KMS-11 (cell line): ENCODE measurements around the gene KRT38.
A peak's percentile ranks its signal among the peaks of the same experiment; 100 is the strongest.

Source experiments
- H2AFZ ChIP-seq: fragments of 200-600 bp; sonication (generic); 2 replicates; pipeline ENCODE4 v1.6.1; 2016; ENCODE audit warnings: antibody characterized with exemption, mixed run types, low read depth
- H3K27ac ChIP-seq: fragments of 200-600 bp; sonication (generic); 2 replicates; pipeline ENCODE4 v1.6.1; 2016; ENCODE audit warnings: mild to moderate bottlenecking, mixed run types
- H3K27me3 ChIP-seq: fragments of 200-600 bp; sonication (generic); 2 replicates; pipeline ENCODE4 v1.6.1; 2017; ENCODE audit warnings: mild to moderate bottlenecking, low read depth, mixed run types, moderate library complexity; ENCODE audit not compliant: insufficient read depth
- H3K36me3 ChIP-seq: fragments of 200-600 bp; sonication (generic); 2 replicates; pipeline ENCODE4 v1.6.1; 2017; ENCODE audit warnings: mild to moderate bottlenecking, mixed run types; ENCODE audit not compliant: insufficient read depth
- H3K4me1 ChIP-seq: fragments of 200-600 bp; sonication (generic); 2 replicates; pipeline ENCODE4 v1.6.1; 2016; ENCODE audit warnings: mild to moderate bottlenecking, low read depth, mixed run types; ENCODE audit not compliant: poor library complexity, severe bottlenecking
- H3K4me2 ChIP-seq: fragments of 200-600 bp; sonication (generic); 2 replicates; pipeline ENCODE4 v1.7.0; 2016; ENCODE audit warnings: mild to moderate bottlenecking, mixed run types
- H3K4me3 ChIP-seq: fragments of 200-600 bp; sonication (generic); IDR thresholded peaks from 2 replicates; pipeline ENCODE4 v1.6.1; 2017; ENCODE audit warnings: low read depth, low read length, mixed read lengths; ENCODE audit not compliant: insufficient read depth
- H3K79me2 ChIP-seq: fragments of 200-600 bp; sonication (generic); 2 replicates; pipeline ENCODE4 v1.6.1; 2016; ENCODE audit warnings: low read depth, mixed run types; ENCODE audit not compliant: insufficient read depth
- H3K9ac ChIP-seq: fragments of 200-600 bp; sonication (generic); 2 replicates; pipeline ENCODE4 v1.6.1; 2016; ENCODE audit warnings: mild to moderate bottlenecking, mixed run types
- H4K20me1 ChIP-seq: fragments of 200-600 bp; sonication (generic); 2 replicates; pipeline ENCODE4 v1.6.1; 2016; ENCODE audit warnings: mild to moderate bottlenecking, mixed run types; ENCODE audit not compliant: insufficient read depth
- CTCF ChIP-seq: fragments of 200-600 bp; sonication (generic); conservative IDR thresholded peaks from 2 replicates; pipeline ENCODE4 v1.6.1; 2017; ENCODE audit warnings: low read depth, mild to moderate bottlenecking, antibody characterized with exemption, low read length, moderate library complexity, mixed read lengths

Gene KRT38

GRCh38 chr17:41417576-41418015 is 23.2 kb downstream of the KRT38 start:
- TF ChIP-seq CTCF = peak; percentile 46
- H3K4me1 ChIP-seq = no peaks in the 10 kb centered on the region
- no peak overlapping the region for H3K4me2 ChIP-seq
- no peaks in the 10 kb centered on the region; the same call in 1 of the 2 replicates for H3K27me3 ChIP-seq
- H3K27ac ChIP-seq = no peak overlapping the region
- no peaks in the 10 kb centered on the region for H4K20me1 ChIP-seq
- no peak overlapping the region for H2AFZ ChIP-seq
- no peaks in the 10 kb centered on the region for H3K79me2 ChIP-seq
- no peaks in the 10 kb centered on the region for H3K36me3 ChIP-seq
- no peak overlapping the region for H3K4me3 ChIP-seq
- H3K9ac ChIP-seq = no peak overlapping the region

- no peak overlapping the region for H2AFZ ChIP-seq
Observed at GRCh38 chr17:41417127-41417526, 23.7 kb downstream of the KRT38 start.

GRCh38 chr17:41416479-41416878 is 24.3 kb downstream of the KRT38 start:
- Histone ChIP-seq H4K20me1 (no peaks in the 10 kb centered on the region), H3K36me3 (no peaks in the 10 kb centered on the region), H3K4me3 (no peak overlapping the region), H3K79me2 (no peaks in the 10 kb centered on the region), H3K27me3 (no peaks in the 10 kb centered on the region; the same call in 1 of the 2 replicates), H3K9ac (no peak overlapping the region), H3K27ac (no peak overlapping the region), H3K4me1 (no peaks in the 10 kb centered on the region), H2AFZ (no peak overlapping the region), H3K4me2 (no peak overlapping the region)
- TF ChIP-seq CTCF = no peak

More at GRCh38 chr17:41417127-41417526, 23.7 kb downstream of the KRT38 start:
- Histone ChIP-seq H3K4me1 (no peaks in the 10 kb centered on the region), H3K9ac (no peak overlapping the region), H3K27ac (no peak overlapping the region), H3K4me3 (no peak overlapping the region), H3K79me2 (no peaks in the 10 kb centered on the region), H3K4me2 (no peak overlapping the region), H4K20me1 (no peaks in the 10 kb centered on the region), H3K36me3 (no peaks in the 10 kb centered on the region), H3K27me3 (no peaks in the 10 kb centered on the region; the same call in 1 of the 2 replicates)
- TF ChIP-seq CTCF = no peak

GRCh38 chr17:41415833-41416335 is 24.9 kb downstream of the KRT38 start:
- H3K79me2 ChIP-seq = no peaks in the 10 kb centered on the region
- no peak for TF ChIP-seq CTCF
- H3K4me1 ChIP-seq = no peaks in the 10 kb centered on the region
- no peaks in the 10 kb centered on the region; the same call in 1 of the 2 replicates for H3K27me3 ChIP-seq
- H3K4me2 ChIP-seq = no peak overlapping the region
- H3K4me3 ChIP-seq = no peak overlapping the region
- no peak overlapping the region for H2AFZ ChIP-seq
- H3K36me3 ChIP-seq = no peaks in the 10 kb centered on the region
- no peaks in the 10 kb centered on the region for H4K20me1 ChIP-seq
- no peak overlapping the region for H3K27ac ChIP-seq
- H3K9ac ChIP-seq = no peak overlapping the region
